ENCODE measurements around the gene PPRC1. TPM values are rescaled to one million over a fixed set of nuclear protein-coding genes. Genes with fewer than 3 reads are reported as not detected.

Gene PPRC1
- total RNA-seq, 2 donors from 2014 or later, result 19.8 to 24.4 TPM

DNA sequence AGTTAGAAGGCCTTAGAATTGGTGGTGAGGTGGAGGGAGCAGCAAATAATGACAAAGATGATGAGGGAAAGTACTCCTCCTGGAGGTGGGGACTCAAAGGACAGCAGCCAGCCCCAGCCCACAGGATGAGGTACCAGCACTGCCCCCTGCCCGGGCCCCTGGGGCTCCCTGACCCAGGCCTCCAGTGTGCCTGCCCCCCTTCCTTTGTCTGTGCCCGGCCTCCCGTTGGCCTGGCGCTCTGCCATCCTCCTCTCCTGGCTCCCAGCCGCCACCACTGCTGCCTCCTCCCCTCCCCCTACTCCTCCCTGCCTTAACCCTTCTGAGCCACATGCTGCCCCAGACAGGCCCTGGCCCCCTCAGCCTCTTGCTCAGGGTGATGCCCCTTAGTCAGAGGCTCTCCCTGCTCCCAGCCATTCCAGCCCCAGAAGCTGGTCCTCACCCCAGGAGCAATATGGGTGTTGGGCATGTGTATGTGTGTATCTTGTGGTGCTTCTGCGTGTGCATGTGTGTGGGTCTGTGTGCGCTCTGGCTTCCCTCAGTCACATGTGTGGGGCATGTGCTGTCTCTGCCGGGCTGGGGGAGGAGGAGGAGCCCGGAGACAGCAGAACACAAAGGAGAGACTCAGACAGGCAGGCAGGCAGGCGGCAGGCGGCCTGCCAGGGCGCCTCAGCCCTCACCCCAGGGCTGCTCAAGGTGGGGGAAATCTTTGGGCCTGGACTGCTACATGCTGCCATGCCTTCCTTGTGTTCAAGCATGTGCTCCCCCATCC, 15.3 kb upstream of the PPRC1 start:
- H3K9me3 ChIP-seq, result no peaks in the 10 kb centered on the region
- peak; percentile 69 for TF ChIP-seq POLR2AphosphoS5 (IDR thresholded peaks at IDR 0.05)
- TF ChIP-seq, protein P1, sequence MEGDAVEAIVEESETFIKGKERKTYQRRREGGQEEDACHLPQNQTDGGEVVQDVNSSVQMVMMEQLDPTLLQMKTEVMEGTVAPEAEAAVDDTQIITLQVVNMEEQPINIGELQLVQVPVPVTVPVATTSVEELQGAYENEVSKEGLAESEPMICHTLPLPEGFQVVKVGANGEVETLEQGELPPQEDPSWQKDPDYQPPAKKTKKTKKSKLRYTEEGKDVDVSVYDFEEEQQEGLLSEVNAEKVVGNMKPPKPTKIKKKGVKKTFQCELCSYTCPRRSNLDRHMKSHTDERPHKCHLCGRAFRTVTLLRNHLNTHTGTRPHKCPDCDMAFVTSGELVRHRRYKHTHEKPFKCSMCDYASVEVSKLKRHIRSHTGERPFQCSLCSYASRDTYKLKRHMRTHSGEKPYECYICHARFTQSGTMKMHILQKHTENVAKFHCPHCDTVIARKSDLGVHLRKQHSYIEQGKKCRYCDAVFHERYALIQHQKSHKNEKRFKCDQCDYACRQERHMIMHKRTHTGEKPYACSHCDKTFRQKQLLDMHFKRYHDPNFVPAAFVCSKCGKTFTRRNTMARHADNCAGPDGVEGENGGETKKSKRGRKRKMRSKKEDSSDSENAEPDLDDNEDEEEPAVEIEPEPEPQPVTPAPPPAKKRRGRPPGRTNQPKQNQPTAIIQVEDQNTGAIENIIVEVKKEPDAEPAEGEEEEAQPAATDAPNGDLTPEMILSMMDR (IDR thresholded peaks at IDR 0.05), result no peak
- H3K36me3 ChIP-seq, result no peaks in the 10 kb centered on the region
- no peaks in the 10 kb centered on the region for H3K27me3 ChIP-seq (replicated peaks; ENCODE audit: insufficient read depth)
- 2% methylated on average over 10 of the region's 12 CpGs for WGBS
- H3K4me3 ChIP-seq, result peak overlapping the region; percentile 9 to 70
- intact Hi-C loops (cut with DNase I), result no loop called here
- peak; percentile 82 for DNase-seq (ENCODE audit: low spot score)
- H3K4me1 ChIP-seq (replicated peaks), result peaks cover 39% of the 10 kb centered on the region
- H3K27ac ChIP-seq, result peak overlapping the region; percentile 92 to 96

DNA sequence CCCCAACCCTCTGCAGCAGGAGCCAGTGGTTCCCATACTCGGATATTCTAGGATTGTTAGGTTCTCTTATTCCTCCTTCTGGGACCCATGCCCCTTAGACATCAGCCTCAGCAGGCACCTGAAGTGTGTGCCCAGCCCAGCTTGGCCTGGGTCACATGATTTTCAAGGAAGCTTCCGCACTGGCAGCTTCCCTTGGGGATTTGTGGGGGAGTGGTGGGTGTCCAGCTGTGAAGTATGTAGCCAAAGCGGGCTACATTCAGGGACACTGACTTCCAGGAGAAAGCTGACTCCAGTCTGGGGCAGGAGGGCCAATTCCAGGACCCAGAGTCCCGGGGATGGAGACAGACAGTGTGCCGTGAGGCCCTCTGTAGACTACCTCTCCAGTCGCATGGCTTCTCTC, 14.0 kb upstream of the PPRC1 start:
- H3K27ac ChIP-seq, result peak overlapping the region; percentile 92 to 96
- intact Hi-C loops (cut with DNase I), result no loop called here
- H3K27me3 ChIP-seq (replicated peaks; ENCODE audit: insufficient read depth), result no peaks in the 10 kb centered on the region
- no peaks in the 10 kb centered on the region for H3K36me3 ChIP-seq
- WGBS, result 1% methylated on average over 6 of the region's 6 CpGs
- peak overlapping the region; percentile 70 to 81 for H3K4me3 ChIP-seq
- DNase-seq (ENCODE audit: low spot score), result peak; percentile 44
- no peaks in the 10 kb centered on the region for H3K9me3 ChIP-seq
- peaks cover 30% of the 10 kb centered on the region for H3K4me1 ChIP-seq (replicated peaks)
- TF ChIP-seq POLR2A (IDR thresholded peaks at IDR 0.05) (no peak), POLR2AphosphoS5 (IDR thresholded peaks at IDR 0.05) (peak; percentile 40)
- TF ChIP-seq, protein P1 (IDR thresholded peaks at IDR 0.05), result no peak

DNA sequence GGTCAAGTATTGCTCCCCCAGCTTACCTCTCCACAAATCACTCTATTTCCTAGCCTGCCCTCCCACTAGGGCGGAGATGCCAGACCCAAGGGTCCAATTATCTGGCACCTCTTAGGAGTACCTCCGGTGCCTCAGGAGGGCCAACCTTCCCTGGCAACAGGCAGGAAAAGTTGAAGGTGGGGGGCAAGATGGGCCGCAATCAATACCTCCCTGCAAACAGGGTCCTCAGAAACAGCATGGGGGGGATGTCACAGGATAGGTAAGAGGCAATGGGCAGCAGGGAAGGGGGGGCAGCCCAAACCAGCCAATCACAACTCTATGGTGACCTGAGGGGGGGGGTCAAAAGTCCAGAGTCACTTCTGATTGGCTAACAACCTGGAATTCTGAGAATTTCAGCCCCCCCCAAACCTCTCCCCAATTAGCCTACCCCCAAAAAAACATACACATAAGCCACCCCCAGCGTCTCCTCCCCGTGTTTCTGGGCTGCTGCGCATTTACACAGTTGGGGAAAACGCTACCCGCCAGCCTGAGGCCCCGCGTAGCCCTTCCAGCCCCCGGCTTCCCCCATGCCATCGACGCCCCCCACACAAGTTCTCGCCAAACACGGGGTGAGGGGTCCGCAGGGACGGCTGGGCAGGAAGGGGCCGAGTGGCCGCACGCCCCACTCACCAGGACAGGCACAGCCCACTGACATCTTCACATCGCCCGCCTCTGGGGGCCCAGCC, 13.3 kb upstream of the PPRC1 start:
- Histone ChIP-seq H3K4me3 (peak overlapping the region; percentile 70 to 81), H3K27me3 (replicated peaks; ENCODE audit: insufficient read depth) (no peaks in the 10 kb centered on the region), H3K36me3 (no peaks in the 10 kb centered on the region), H3K27ac (peak overlapping the region; percentile 92 to 96), H3K9me3 (no peaks in the 10 kb centered on the region), H3K4me1 (replicated peaks) (peaks cover 30% of the 10 kb centered on the region)
- intact Hi-C loops (cut with DNase I), result no loop called here
- peak; percentile 89 for DNase-seq (ENCODE audit: low spot score)
- TF ChIP-seq, protein P1 (IDR thresholded peaks at IDR 0.05), result no peak
- TF ChIP-seq POLR2A (IDR thresholded peaks at IDR 0.05), result peak; percentile 17
- peak; percentile 12 for TF ChIP-seq POLR2AphosphoS5 (IDR thresholded peaks at IDR 0.05)
- under 1% methylated on average over 20 of the region's 22 CpGs for WGBS

DNA sequence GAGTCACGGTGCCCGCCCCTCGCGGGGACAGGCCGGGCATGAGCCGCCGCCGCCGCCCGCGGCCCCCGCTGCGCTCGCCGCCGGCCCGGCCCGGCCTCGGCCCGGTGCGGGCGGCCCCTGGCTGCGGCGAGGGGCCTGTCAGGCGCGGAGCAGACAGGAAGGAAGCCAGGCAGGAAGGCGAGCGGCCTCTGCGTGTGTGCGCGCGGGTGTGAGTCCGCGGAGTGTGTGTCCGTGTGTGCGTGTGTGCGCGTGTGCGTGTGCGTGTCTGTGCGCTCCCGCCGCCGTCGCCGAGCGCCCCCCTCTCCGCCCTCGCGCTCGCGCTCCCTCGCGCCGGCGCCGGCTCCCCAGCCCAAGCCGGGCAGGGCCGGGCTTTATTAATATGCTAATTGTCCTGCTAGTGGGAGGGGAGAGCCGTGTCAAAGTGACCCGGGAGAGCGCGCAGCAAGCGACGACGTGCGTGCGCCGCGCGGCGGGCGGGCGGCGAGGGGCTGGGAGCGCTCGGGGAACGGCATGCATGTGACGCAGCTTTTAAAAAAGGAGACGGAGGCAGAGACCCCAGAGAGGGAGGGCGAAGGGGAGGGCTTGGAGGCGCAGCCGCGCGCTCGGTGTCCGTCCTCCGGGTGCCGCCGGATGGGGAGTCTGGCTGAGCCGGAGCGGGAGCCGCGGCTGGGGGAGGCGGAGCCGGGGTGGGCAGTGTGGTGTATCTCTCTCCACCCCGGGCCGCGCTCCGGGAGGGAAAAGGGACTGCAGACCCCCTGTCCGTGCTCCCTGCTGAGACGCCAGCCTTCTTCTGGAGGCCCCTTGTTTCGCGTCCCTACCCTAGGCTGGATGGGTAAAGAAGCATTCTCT, 12.5 kb upstream of the PPRC1 start, which contains the start of gene LDB1:
TSS of gene LDB1 (minus strand) at position 227 of the 849 bp plus-strand sequence. CDS start 258 bp downstream, outside the sequence.
- Histone ChIP-seq H3K36me3 (no peaks in the 10 kb centered on the region), H3K27me3 (replicated peaks; ENCODE audit: insufficient read depth) (no peaks in the 10 kb centered on the region), H3K4me1 (replicated peaks) (peaks cover 30% of the 10 kb centered on the region), H3K27ac (peak within 1 kb of the TSS; percentile 92 to 96), H3K9me3 (no peaks in the 10 kb centered on the region), H3K4me3 (peak within 1 kb of the TSS; percentile 70 to 81)
- TF ChIP-seq POLR2A (IDR thresholded peaks at IDR 0.05) (peak; percentile 100), POLR2AphosphoS5 (IDR thresholded peaks at IDR 0.05) (peak; percentile 95)
- TF ChIP-seq, protein P1 (IDR thresholded peaks at IDR 0.05), result peak in 2 of 4 experiments; percentile 28 to 41
- intact Hi-C loops (cut with DNase I), result no loop called here
- peak; percentile 78 for DNase-seq (ENCODE audit: low spot score)
- under 1% methylated on average over 92 of the region's 104 CpGs for WGBS

All from prostate gland (tissue), 2 donors.